Pancreas (tissue), 10 donors: ENCODE data around the gene NFILZ. TPM values are rescaled to one million over a fixed set of nuclear protein-coding genes. Genes with fewer than 3 reads are reported as not detected.

ENCODE experiments used
- ATAC-seq, 4 donors: fragments of 200-7000 bp; cut with Tn5 transposase; one replicate each; pipeline versions ENCODE4 v1.8.0 to v1.9.1; 2020; ENCODE audit warnings: mild to moderate bottlenecking in 4 of 4, moderate library complexity in 4 of 4
- DNase-seq, 6 donors: peaks; one replicate each; pipeline ENCODE4 v3.0.0-alpha.2; 2020
- FAIRE-seq: peaks from 2 replicates; lab custom pipeline; 2012; peaks lifted over from hg19 to GRCh38; lab: Jason Lieb, UNC
- H3K27ac ChIP-seq, 4 donors: fragments of 200-600 bp; sonication (generic); 1 replicate in 3 of 4; 2 replicates in 1 of 4; pipeline versions ENCODE4 v1.5.0 to v1.8.0; 2020
- H3K27me3 ChIP-seq, 4 donors: fragments of 200-600 bp; one replicate each; pipeline ENCODE4 v1.8.0; 2021
- H3K36me3 ChIP-seq, 3 donors: fragments of 200-600 bp; sonication (generic) in 1 of 3; one replicate each; pipeline versions ENCODE4 v1.5.0 to v1.8.0; 2020 to 2021
- H3K4me1 ChIP-seq, 3 donors: fragments of 200-600 bp; one replicate each; pipeline ENCODE4 v1.8.0; 2021
- H3K4me3 ChIP-seq, 4 donors: fragments of 200-600 bp; sonication (generic) in 2 of 4; one replicate each; pipeline versions ENCODE4 v1.5.0 to v1.8.0; 2020 to 2021
- H3K9me3 ChIP-seq, 4 donors: fragments of 200-600 bp; one replicate each; pipeline ENCODE4 v1.8.0; 2021
- WGBS, 2 donors: extraction: QIAGEN DNeasy Blood & Tissue Kit; methylation state at CpG; one replicate each; pipeline ENCODE4 v1.1.7; 2013; 5-methylcytosine and 5-hydroxymethylcytosine counted together
- intact Hi-C, 3 donors: fragments of 100-400 bp; cut with DNase I; formaldehyde crosslinking; loops; one replicate each; pipeline versions ENCODE4 v1.11.1 to v1.14.2; 2022
- polyA plus RNA-seq, 2 donors: library from polyadenylated mRNA; stranded (reverse); fragments of 200-250 nt; gene quantifications; one replicate each; pipeline ENCODE4 v1.2.3, GENCODE V29; 2013
- total RNA-seq, 6 donors: library from RNA; stranded (reverse); fragmentation: NEBNext Ultra II Directional in 4 of 6; extraction: Animal tissue kit (Norgen Biotek cat#: 25700) in 4 of 6; gene quantifications; one replicate each; pipeline versions ENCODE4 v1.2.1 to v1.2.4, GENCODE V29; 2021 to 2023
- TF ChIP-seq, protein P1 (sequence below), 4 donors: fragments of 200-600 bp; sonication (generic) in 3 of 4; IDR thresholded peaks; one replicate each; pipeline versions ENCODE4 v1.5.0 to v1.8.0; 2021; ENCODE audit warnings: antibody characterized with exemption in 4 of 4
- donor health status: healthy with polysubstance abuse.
- donor health status: DM: no; HTN: no; CAD: no; lungs with moderate emphysema.
- donor health status: DM: no; HTN: no; CAD: no.
- donor health status: control.
- donor health status: control.
- donor health status: Bipolar disorder and iron deficiency.
- donor health status: DM: yes; HTN: yes; CAD: no.
- donor health status: DM: no; HTN: no; CAD: no.
- donor health status: DM: no; HTN: no; CAD: no.
- donor health status: DM: yes; HTN: yes; CAD: no.

Gene NFILZ
- total and polyA plus RNA-seq, 8 donors = not detected

DNA sequence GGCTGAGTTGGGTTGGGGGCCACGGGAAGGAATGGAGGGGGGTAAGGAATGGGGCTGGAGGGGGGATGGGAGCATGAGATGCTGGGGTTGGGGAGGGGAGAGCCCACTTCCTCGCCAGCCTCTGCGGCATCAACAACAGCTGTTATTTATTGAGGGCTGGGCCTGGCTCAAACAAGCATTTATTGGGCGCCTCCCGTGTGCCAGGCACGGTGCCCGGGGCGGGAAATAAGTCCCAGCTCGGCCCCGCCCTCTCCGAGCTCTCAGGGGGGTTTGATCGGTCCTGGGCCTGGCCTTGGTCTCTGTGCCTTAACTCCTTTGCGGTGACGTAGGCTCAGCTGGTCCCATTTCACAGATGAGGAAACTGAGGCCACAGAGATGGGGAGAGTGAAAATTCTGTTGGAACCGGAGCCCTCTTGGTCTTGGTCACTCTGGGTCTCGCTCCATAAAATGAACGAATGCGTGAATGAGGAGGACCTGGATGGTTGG lies 19.0 kb upstream of the NFILZ start:
- no peak overlapping the region for H3K4me3 ChIP-seq
- H3K9me3 ChIP-seq = no peaks in the 10 kb centered on the region
- 47 to 49% methylated on average over 18 of the region's 18 CpGs for WGBS, 2 donors
- TF ChIP-seq, protein P1, sequence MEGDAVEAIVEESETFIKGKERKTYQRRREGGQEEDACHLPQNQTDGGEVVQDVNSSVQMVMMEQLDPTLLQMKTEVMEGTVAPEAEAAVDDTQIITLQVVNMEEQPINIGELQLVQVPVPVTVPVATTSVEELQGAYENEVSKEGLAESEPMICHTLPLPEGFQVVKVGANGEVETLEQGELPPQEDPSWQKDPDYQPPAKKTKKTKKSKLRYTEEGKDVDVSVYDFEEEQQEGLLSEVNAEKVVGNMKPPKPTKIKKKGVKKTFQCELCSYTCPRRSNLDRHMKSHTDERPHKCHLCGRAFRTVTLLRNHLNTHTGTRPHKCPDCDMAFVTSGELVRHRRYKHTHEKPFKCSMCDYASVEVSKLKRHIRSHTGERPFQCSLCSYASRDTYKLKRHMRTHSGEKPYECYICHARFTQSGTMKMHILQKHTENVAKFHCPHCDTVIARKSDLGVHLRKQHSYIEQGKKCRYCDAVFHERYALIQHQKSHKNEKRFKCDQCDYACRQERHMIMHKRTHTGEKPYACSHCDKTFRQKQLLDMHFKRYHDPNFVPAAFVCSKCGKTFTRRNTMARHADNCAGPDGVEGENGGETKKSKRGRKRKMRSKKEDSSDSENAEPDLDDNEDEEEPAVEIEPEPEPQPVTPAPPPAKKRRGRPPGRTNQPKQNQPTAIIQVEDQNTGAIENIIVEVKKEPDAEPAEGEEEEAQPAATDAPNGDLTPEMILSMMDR (IDR thresholded peaks at IDR 0.05) = no peak
- no peaks in the 10 kb centered on the region for H3K27me3 ChIP-seq
- H3K4me1 ChIP-seq = no peaks in the 10 kb centered on the region
- ATAC-seq (no peak), DNase-seq (no peak), FAIRE-seq (no peak)
- peak overlapping the region in 3 of 4 donors; percentile 19 to 58 (median 42) for H3K27ac ChIP-seq
- intact Hi-C loops = no loop called here
- H3K36me3 ChIP-seq = no peaks in the 10 kb centered on the region

- H3K4me3 ChIP-seq = no peak overlapping the region
- H3K9me3 ChIP-seq = no peaks in the 10 kb centered on the region
- H3K27me3 ChIP-seq = no peaks in the 10 kb centered on the region
- no peaks in the 10 kb centered on the region for H3K36me3 ChIP-seq
- TF ChIP-seq, protein P1 (IDR thresholded peaks at IDR 0.05) = no peak
- peak overlapping the region in 3 of 4 donors; percentile 19 to 58 (median 42) for H3K27ac ChIP-seq
- WGBS, 2 donors = 39 to 48% methylated on average over 12 of the region's 12 CpGs
- FAIRE-seq = no peak
- intact Hi-C loops = no loop called here
- ATAC-seq = peak; percentile 20 to 48 (median 30)
- no peaks in the 10 kb centered on the region for H3K4me1 ChIP-seq
- peak in 3 of 6 donors; percentile 39 to 49 (median 46) for DNase-seq
These were observed 18.3 kb upstream of the NFILZ start for GRCh38 chr19:8611877-8612806.

DNA sequence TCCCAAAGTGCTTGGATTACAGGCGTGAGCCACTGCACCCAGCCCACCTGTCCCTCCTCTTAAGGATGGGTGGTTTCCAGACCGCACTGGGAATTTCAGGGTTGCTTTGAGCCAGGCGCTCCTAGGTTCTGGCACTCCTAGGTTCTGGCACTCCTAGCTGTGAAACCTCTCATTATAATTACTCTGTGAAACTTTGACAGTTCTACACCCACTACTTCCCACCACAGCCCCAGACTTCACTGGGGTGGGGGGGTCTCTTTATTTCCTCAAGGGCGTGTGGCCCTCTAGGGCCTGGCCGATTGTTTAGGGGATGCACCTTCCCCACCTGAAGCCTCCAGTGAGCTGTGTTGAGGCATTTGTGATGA lies 17.6 kb upstream of the NFILZ start:
- Histone ChIP-seq H3K4me1 (no peaks in the 10 kb centered on the region), H3K27me3 (no peaks in the 10 kb centered on the region), H3K36me3 (no peaks in the 10 kb centered on the region), H3K27ac (peak overlapping the region in 1 of 4 donors; percentile 58), H3K9me3 (no peaks in the 10 kb centered on the region), H3K4me3 (no peak overlapping the region)
- FAIRE-seq = no peak
- DNase-seq = no peak
- WGBS, 2 donors = 31 to 42% methylated on average over 5 of the region's 5 CpGs
- TF ChIP-seq, protein P1 (IDR thresholded peaks at IDR 0.05) = no peak
- intact Hi-C loops = no loop called here
- ATAC-seq = no peak

DNA sequence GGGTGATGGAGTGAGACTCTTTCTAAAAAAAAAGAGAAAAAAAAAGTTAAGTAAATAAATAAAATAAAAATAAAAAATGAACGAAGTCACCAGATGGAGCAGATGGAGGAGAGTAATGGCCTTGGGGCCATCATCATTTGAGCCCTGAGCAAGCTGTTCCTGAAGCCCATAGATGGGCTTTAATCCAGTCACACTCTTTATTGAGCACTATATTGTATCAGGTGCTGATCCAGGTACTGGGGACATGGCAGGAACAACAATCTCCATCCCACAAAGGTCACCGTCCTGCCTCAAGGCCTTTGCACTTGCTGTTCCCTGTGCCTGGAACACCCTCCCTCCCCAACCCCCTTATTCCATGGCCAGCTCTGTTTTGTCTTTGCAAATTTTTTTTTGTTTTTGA lies 16.0 kb upstream of the NFILZ start:
- Histone ChIP-seq H3K4me1 (no peaks in the 10 kb centered on the region), H3K4me3 (no peak overlapping the region), H3K27me3 (no peaks in the 10 kb centered on the region), H3K36me3 (no peaks in the 10 kb centered on the region), H3K9me3 (no peaks in the 10 kb centered on the region), H3K27ac (no peak overlapping the region)
- DNase-seq (no peak), FAIRE-seq (no peak), ATAC-seq (no peak)
- TF ChIP-seq, protein P1 (IDR thresholded peaks at IDR 0.05) = no peak
- 54 to 72% methylated on average over 2 of the region's 2 CpGs for WGBS, 2 donors
- intact Hi-C loops = no loop called here

- 40 to 56% methylated on average over 6 of the region's 6 CpGs for WGBS, 2 donors
- no peaks in the 10 kb centered on the region for H3K27me3 ChIP-seq
These were observed 15.4 kb upstream of the NFILZ start for GRCh38 chr19:8615024-8615423.

More at GRCh38 chr19:8615024-8615423, 15.4 kb upstream of the NFILZ start:
- FAIRE-seq = no peak
- DNase-seq = no peak
- Histone ChIP-seq H3K4me3 (no peak overlapping the region), H3K4me1 (no peaks in the 10 kb centered on the region), H3K36me3 (no peaks in the 10 kb centered on the region), H3K27ac (no peak overlapping the region), H3K9me3 (no peaks in the 10 kb centered on the region)
- intact Hi-C loops = no loop called here
- TF ChIP-seq, protein P1 (IDR thresholded peaks at IDR 0.05) = no peak
- ATAC-seq = no peak
